AG10803 (cell line): ENCODE data around the gene MEIOSIN.
"Not testable (repeated sequence)": the region's sequence is repeated elsewhere in the genome, so short reads cannot be mapped to it uniquely, and the experiment has no call there.

Experiments
- DNase-seq: peaks from one replicate; pipeline ENCODE4 v3.0.0; 2010; ENCODE audit warnings: low read depth
- H3K4me3 ChIP-seq: 2 replicates; pipeline ENCODE4 v1.5.1; 2011; ENCODE audit warnings: mild to moderate bottlenecking, low read length, control low read depth
- TF ChIP-seq, protein P1 (sequence below): conservative IDR thresholded peaks from 2 replicates; pipeline ENCODE4 v1.5.1; 2011; ENCODE audit warnings: mild to moderate bottlenecking, low read length, control low read depth, inconsistent platforms

The MEIOSIN gene, protein sequence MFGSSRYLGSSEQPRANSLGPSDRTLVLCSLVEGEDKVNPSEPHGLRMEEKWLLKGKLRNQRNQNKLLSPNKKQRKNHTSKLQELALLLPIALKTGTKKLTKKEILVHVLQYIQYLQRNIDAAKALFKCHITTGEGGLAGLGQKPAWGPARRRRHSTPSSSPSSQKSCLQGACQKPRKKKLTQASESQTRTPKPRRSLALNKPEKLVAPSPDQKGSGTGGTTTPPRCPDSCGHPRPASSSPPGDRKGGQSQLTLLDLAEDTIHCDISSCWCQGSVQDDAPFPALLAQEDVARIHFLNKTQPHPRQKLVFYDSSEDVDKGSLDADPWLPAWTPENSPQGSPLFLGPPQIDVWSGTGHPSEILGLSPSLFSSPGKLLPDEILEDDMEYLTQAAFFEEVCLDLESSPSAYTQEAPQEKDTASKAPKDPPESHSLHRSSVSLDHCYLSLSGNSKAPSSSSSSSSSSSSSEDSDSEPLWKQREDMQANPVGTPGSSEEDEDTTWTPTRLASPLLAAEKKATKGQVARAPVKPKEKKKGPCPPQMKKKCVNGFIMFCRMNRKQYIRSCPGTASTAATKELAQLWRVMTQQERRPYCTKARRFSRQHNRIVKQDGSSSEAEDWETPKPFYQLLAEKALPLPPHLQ

DNA sequence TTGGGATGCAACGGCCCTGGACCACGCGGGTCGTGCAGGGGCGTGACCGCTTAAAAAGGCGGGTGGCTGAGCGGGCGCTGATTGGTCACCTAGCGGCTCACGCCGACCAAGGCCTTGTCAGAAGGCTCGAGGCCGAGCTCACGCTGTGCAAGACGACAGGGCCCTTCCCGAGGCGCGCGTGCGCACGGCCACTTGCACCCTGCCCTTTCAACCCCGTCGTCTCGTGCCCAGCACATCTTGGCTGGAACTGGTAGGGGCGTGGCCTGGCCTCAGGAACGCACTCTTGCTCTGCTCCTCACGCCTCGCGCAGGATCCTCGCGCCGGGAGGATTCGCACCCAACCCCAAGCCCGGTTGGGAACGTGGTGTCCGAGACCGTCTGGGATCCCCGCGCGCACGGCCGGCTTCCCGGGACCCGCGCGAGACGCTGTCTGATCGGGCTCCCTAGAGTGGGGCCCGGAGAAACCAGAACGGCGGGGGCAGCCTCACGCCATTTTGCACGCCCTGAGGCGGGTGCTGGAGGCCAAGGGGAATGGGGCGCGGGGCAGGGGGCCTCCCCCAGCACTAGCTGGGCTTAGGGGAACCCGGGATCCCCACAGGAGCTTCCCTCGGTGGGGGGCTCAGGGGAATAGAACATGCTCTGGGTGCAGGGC lies at the start of gene MEIOSIN:
TSS of gene MEIOSIN (plus strand) at position 280 of the 651 bp plus-strand sequence. CDS start 1,938 bp downstream, outside the sequence.
- TF ChIP-seq, protein P1, sequence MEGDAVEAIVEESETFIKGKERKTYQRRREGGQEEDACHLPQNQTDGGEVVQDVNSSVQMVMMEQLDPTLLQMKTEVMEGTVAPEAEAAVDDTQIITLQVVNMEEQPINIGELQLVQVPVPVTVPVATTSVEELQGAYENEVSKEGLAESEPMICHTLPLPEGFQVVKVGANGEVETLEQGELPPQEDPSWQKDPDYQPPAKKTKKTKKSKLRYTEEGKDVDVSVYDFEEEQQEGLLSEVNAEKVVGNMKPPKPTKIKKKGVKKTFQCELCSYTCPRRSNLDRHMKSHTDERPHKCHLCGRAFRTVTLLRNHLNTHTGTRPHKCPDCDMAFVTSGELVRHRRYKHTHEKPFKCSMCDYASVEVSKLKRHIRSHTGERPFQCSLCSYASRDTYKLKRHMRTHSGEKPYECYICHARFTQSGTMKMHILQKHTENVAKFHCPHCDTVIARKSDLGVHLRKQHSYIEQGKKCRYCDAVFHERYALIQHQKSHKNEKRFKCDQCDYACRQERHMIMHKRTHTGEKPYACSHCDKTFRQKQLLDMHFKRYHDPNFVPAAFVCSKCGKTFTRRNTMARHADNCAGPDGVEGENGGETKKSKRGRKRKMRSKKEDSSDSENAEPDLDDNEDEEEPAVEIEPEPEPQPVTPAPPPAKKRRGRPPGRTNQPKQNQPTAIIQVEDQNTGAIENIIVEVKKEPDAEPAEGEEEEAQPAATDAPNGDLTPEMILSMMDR, result no peak
- DNase-seq, result no peak
- no peak within 1 kb of the TSS for H3K4me3 ChIP-seq

DNA sequence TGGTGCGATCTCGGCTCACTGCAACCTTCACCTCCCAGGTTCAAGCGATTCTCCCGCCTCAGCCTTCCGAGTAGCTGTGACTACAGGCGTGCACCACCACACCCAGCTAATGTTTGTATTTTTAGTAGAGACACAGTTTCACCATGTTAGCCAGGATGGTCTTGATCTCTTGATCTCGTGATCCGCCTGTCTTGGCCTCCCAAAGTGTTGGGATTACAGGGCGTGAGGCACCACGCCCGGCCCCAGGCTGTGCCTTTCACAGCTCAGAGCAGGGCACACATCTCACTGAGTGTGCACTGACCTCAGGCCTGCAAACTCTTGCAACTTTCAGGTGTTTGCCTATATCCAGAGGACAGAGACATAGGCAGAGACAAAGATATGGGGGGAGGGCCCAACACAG lies 48.2 kb upstream of the MEIOSIN start:
- not testable (repeated sequence) for DNase-seq

DNA sequence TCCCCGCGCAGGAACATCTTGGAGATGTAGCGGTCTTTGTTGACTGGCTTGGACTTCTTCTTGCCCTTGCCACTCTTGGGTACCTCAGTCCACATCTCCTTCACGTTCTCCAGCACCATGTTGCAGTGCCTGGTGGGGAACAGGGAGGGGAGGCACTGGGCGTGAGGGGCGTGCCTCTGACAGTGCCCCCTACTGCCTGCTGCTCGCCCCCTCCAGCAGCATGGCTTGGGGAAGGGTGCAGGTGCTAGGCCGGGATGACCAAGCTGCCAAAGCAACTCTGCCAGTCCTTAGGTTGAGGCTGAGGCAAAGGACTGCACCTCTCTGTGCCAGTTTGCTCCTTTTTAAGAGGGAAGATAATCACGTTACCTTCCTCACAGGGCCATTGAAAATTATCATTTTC lies 45.6 kb upstream of the MEIOSIN start:
- TF ChIP-seq, protein P1, result no peak
- no peak for DNase-seq
- no peak overlapping the region for H3K4me3 ChIP-seq

More for the DNA sequence above, 48.2 kb upstream of the MEIOSIN start:
- H3K4me3 ChIP-seq, result not testable (repeated sequence)

DNA sequence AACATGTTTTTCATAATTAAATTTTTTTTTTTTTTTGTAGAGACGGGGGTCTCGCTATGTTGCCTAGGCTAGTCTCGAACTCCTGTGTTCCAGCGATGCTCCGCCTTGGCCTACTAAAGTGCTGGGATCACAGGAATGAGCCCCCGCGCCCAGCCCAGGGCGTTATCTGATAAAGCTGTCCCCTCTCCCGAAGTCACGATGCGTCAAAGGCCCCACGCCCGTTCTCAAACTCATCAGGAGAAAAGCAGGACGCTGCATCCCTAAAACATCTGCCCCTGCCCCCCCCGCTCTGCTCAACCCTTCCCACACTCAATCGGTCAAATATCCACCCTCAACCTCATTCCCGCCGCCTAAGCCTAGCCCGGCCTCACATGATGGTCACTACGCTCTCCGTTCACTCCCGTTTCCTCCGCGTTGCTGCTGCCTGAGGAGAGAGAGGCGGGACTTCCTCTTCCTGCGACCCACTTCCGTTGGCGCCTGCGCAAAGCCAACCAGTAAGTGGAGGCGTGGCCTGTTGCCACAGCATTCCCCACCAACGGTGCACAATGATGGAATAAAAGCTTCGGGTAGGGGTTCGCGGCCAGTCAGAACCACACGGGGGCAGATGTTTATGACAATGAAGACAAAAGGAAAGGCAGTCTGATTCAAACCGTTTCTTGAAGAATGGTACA lies 41.6 kb upstream of the MEIOSIN start, which contains the start of gene SNRPD2:
TSS of gene SNRPD2 (minus strand) at position 438 of the 671 bp plus-strand sequence. CDS start at position 373, 65 bp downstream.
- TF ChIP-seq, protein P1, result no peak
- peak; percentile 93 for DNase-seq
- H3K4me3 ChIP-seq, result peak within 1 kb of the TSS; percentile 91

DNA sequence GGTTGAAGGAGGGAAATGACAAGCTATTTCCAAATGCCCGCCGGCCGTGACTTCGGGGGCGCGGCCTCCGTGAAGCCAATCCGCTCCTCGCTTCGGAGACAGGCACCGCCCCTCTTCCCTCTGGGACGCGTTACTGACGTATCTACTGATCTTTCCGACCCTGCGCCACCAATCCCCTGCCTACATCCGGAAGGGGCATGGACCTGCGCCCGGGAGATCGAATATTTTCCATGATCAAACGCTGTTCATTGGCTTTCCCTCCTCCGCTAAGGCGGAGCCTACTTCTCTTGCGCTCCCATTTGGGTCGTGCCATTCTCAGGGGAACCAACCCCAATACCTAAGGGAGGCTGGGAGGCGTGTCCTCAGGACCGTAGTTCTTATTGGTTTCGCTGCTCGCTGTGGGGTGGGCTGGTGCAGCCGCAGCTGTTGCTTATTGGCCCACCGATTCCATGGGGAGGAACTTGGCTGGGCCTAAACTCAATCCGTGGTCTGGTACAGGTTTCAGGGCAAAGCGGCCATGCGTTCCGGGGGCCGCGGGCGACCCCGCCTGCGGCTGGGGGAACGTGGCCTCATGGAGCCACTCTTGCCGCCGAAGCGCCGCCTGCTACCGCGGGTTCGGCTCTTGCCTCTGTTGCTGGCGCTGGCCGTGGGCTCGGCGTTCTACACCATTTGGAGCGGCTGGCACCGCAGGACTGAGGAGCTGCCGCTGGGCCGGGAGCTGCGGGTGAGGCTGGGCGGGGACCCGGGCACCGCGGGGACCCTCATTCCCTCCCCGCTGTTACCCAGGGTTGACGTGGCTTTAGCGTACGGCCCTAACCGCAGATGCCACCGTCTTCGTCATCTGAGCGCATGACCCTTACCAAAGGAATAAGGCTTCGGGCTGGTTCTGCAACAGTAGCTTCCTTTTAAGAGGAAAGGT lies 40.8 kb upstream of the MEIOSIN start, which contains the start of gene QPCTL:
TSS of gene QPCTL (plus strand) at position 480 of the 919 bp plus-strand sequence. CDS start at position 518, 38 bp downstream.
- TF ChIP-seq, protein P1, result no peak

DNA sequence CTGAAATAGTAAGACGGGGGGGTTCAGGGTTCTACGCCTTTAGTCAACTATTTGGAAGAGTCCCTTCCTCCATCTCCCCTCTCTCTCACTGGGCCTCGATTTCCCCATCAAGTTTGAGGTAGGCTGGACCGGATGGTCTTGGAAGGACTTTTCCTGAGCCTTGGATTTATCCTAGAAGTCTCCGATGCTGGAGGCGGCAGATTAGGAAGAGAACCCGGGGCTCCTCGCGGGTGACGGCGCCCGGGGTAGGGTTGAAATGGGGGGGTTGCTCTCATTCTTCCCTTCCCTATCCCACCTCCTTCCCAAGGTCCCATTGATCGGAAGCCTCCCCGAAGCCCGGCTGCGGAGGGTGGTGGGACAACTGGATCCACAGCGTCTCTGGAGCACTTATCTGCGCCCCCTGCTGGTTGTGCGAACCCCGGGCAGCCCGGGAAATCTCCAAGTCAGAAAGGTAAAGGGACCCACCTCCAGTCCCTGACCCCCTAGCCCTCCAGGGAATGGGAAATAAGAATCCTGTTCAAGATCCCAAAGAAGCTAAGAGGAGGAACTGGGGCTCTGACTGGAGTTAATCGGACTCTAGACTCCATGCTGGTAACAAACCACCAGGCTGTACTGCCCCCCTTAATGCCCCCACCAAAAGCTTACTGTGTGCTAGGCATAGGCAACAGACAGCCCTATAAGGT lies 40.0 kb upstream of the MEIOSIN start:
- peak; percentile 61 for DNase-seq
- H3K4me3 ChIP-seq, result peak overlapping the region; percentile 91
- TF ChIP-seq, protein P1, result peak; percentile 86

More for the DNA sequence above, 40.8 kb upstream of the MEIOSIN start, which contains the start of gene QPCTL:
- peak within 1 kb of the TSS; percentile 91 for H3K4me3 ChIP-seq
- DNase-seq, result peak; percentile 100
